GM19452 (cell line): ENCODE data around the gene TIMP3.

ENCODE experiments used
- ATAC-seq: cut with Tn5 transposase; IDR thresholded peaks from one replicate; pipeline ENCODE4 v1.9.1; 2021; ENCODE audit not compliant: unreplicated experiment

Gene TIMP3

GRCh38 chr22:32785321-32786026 is 16.0 kb upstream of the TIMP3 start:
- no peak for ATAC-seq

- ATAC-seq: no peak
Observed at GRCh38 chr22:32786027-32786418, 15.5 kb upstream of the TIMP3 start.

DNA sequence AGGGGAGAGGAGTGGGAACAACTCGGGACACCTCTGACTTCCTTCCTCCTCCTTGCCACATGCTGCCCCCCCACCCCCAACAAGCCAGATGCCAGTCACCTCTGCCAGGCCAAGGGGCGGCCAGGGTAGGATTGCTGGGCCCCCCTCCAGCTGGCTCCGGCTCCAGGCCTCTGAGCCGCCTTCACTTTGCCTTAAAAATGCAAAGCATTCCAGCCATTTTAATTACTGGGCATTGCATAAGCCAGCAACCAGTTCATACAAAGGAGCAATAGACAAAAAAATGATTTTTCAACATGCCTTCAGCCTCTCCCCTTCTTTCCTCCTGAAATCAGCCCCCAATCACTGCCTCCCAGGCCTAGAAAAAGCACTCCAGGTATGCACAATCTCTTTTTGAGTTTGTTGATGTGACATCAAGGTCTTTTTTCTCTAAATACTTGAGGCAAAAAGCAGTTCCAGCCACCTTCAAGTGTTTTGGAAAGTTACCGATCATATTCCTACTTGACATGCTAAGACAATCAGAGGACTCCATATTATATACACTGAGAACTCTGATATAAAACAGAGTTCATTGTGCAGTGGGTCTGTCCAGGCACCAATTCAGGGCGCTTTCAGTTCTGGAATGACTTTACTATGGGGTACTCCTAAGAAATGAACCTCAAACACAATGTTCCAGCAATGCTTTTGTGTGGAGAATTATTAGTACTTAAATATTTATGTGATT is 12.4 kb upstream of the TIMP3 start:
- no peak for ATAC-seq

- ATAC-seq: no peak
Observed at GRCh38 chr22:32789797-32790620, 11.5 kb upstream of the TIMP3 start.

DNA sequence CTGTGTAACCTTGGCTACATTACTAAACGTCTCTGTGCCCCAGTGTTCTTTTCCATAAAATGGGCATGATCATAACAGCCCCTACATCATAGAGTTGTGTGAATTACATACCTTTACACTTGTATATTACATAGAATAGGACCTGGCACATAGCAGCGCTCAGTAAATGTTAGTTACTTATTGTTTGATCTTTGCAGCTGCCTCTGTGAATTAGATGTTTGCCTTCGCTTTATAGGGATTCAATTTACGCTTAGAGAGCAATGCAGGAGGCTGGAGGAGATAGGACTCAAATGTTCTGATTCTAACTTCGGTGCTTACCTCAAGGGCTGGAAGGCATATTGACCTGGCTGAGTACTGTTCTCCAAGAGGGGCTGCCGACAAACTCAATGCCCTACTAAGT is 10.4 kb upstream of the TIMP3 start:
- no peak for ATAC-seq

DNA sequence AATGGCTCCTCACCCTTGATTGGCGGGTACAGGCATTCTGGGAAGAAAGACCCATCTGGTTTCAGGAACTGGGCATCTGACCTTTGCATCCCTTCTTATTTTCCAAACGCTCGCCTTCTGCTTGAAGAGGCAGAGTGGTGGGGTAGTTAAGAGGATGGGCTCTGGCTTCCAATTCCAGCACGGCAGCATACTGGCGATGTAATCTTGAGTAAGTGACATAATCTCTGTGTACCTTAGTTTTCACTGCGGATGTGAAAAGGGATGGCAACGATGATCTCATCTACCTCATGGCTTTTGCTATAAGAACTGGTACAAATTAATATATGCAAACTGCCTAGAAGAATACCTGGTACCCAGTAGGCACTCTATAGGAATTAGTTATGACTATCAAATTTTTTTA is 10.0 kb upstream of the TIMP3 start:
- no peak for ATAC-seq

- ATAC-seq: no peak
Observed at GRCh38 chr22:32793589-32793988, 7.9 kb upstream of the TIMP3 start.

- no peak for ATAC-seq
Observed at GRCh38 chr22:32794449-32795213, 6.9 kb upstream of the TIMP3 start.

GRCh38 chr22:32795214-32795596 is 6.3 kb upstream of the TIMP3 start:
- ATAC-seq: no peak

DNA sequence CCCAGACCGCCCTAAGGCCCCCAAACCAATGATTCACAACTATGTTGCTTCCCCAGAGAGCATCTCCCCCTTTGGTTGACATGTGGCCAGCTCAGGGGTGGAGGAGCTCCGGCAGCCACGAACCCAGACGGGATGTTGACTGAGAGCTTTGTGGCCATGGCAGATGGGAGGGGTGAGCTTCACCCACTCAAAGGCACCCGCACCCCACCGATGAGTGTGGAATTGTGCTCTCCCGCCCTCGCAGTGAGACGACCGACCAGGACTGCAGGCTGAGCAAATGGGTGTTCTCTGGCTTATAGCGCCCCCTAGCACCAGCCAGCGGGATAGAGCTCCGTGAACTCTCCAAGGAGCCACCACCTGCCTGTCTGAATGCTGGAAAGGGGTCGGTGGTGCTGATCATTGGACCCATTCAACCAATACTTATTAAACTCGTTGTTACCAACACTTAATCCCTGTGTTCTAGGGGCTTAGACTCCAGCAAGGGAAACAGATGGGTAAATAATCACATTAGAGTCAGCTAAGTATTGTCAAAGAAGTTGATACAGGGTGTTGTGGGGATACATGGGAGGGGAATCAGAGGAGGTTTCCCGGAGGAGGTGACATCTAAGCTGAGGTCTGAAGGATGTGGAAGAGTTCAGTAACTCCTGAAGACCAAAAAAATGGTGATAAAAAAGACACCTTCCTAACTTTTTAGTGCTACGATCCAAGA is 4.5 kb upstream of the TIMP3 start:
- ATAC-seq: no peak

GRCh38 chr22:32799496-32799895 is 2.0 kb upstream of the TIMP3 start:
- no peak for ATAC-seq

DNA sequence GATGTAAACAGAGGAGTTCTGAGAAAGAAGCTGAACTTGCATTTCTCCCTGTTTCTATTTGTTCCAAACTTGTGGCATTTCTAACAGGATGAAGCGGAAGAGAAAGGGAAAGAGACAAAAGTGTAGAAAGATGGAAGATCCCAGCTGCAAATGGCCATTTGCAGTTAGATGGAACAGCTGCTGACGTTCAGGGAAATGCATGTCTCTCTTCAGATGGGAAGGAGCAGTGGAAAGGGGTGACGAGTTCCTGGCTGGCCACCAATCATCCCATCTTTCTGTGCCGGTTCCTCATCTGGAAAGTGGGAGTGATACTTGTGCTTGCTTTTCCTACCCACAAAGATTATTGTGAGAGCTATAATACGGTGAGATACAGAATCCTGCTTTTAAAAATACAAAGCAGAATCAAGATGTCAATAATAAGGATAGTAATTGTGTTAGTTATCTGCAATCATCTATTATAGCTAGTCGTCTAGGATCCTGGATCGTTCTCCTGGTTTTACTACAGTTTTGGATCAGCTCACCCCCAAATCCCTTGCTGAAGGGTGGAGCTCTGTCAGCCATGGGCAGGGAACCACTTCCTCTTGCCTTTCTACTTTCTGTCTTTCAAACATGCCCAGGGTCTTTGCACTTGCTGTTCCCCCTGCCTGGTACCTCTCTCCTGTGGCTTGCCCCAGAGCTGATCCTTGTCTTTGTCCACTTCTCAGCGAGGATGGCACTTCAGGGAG is 1.2 kb upstream of the TIMP3 start:
- ATAC-seq: no peak

GRCh38 chr22:32800994-32801536 is 440 bp upstream of the TIMP3 start:
- no peak for ATAC-seq

DNA sequence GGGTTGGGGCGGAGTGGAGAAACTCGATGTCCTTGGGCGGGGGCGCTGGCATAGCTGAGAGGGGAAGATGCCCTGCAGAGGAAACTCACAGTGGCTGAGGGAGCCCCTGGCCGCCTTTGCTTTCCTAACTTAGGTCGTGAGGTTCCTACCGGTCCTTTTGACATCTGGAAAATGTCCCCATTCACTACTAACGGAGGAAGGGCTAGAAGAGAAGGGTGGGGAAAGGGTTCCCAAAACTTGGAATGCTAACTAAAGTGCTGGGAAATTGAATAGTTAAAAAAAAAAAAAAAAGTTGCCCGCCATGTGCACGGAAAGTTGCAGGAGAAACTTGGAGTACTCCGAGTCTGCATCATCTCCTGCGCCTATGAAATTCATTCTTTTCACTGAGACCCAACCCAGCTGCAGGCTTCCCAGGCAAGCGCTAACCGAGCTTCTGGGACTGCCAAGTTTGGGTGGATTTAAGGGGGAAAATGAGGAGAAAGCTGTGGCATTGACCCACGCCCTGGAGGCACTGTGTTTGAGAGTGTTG is 796 bp downstream of the TIMP3 start:
- no peak for ATAC-seq

GRCh38 chr22:32803020-32803737 is 1.7 kb downstream of the TIMP3 start:
- ATAC-seq: no peak

DNA sequence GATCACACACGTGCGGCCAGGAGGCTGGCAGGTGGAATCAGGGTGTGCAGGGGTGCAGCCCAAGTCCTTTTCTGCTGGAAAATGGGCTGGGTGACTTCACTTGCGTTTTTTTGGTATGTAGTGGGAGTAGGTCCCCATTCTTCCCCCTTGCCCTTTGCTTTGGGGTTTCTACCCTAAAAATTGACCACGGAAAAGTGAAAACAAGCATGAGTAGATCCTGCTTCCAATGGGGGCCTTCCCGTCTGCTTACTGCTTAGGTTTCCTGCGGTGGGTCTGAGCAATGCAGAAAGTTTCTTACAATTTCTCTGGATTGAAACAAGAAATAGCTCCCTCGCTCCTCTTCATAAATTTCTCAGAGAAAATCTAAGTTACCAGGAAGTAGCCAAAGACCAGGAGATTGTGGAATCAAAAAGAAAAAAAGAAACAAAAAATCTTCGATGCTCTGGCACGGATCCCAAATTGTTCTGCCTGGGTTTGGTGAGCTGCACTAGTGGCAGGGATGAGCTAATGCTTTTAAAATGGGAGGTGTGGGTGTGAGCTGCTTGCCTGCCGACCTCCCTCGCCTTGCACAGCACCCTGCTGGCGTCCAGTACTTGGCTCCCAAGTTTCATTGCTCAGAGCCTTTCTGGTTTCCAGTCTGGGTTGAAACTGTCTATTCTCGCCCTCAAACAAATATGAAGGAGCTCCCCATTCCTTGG is 2.4 kb downstream of the TIMP3 start:
- ATAC-seq: no peak

- ATAC-seq: no peak
Observed at GRCh38 chr22:32804531-32805360, 3.2 kb downstream of the TIMP3 start.
